GM12878 (cell line): Measurements from ENCODE around the gene MSANTD4.

Experiments
- CHD2 ChIP-seq: IDR thresholded peaks from 2 replicates; pipeline ENCODE4 v1.6.1; 2011; ENCODE audit warnings: low read depth, low read length, improper control_type of control experiment, borderline replicate concordance
- CTCF ChIP-seq, 3 experiments: IDR thresholded peaks in 2 of 3; conservative IDR thresholded peaks in 1 of 3; 2 replicates each; pipeline ENCODE4 v1.5.1; 2011; ENCODE audit warnings: low read depth in 3 of 3, low read length in 3 of 3, mild to moderate bottlenecking in 3 of 3, control low read depth in 2 of 3, moderate library complexity in 2 of 3, inconsistent platforms in 1 of 3, mixed read lengths in 1 of 3; ENCODE audit not compliant: control insufficient read depth in 2 of 3, insufficient read depth in 1 of 3; ENCODE audit errors: extremely low read depth in 1 of 3
- EZH2 ChIP-seq: IDR thresholded peaks from 2 replicates; pipeline ENCODE4 v1.6.1; 2012; ENCODE audit warnings: low read depth, mild to moderate bottlenecking, control low read depth, inconsistent platforms, low read length, borderline replicate concordance; ENCODE audit not compliant: control insufficient read depth
- FOXM1 ChIP-seq: IDR thresholded peaks from 2 replicates; pipeline ENCODE4 v1.6.1; 2012; ENCODE audit warnings: low read depth, mild to moderate bottlenecking, inconsistent platforms, low read length, moderate library complexity

- TF ChIP-seq CHD2 (no peak), FOXM1 (no peak), CTCF (IDR thresholded peaks at IDR 0.05 in 2 of 3, conservative IDR thresholded peaks at IDR 0.05 in 1 of 3; ENCODE audit: control insufficient read depth in 2 of 3, extremely low read depth in 1 of 3, insufficient read depth in 1 of 3, low read depth in 3 of 3, low read length in 3 of 3) (no peak), EZH2 (no peak)
Measured at GRCh38 chr11:105988197-105988596, 33.8 kb downstream of the MSANTD4 start.
